Cardiac muscle cell (in vitro differentiated cells and primary cell): ENCODE results near the gene FCN1. TPM values are rescaled to one million over a fixed set of nuclear protein-coding genes. Genes with fewer than 3 reads are reported as not detected.

Experiments used
- DNase-seq, 2 donors: peaks; one replicate each; pipeline versions ENCODE4 v3.0.0 to v3.0.0-alpha.2; 2010 to 2017; ENCODE audit warnings: low read depth in 1 of 2, low spot score in 1 of 2
- H3K27ac ChIP-seq: fragments of 200-600 bp; sonication (generic); 2 replicates; pipeline ENCODE4 v1.5.1; 2016
- H3K27me3 ChIP-seq: fragments of 200-600 bp; sonication (generic); 2 replicates; pipeline ENCODE4 v1.6.0; 2016; ENCODE audit warnings: control low read depth
- H3K36me3 ChIP-seq: fragments of 200-600 bp; sonication (generic); 2 replicates; pipeline ENCODE4 v1.5.1; 2016; ENCODE audit warnings: control low read depth
- H3K4me1 ChIP-seq: fragments of 200-600 bp; sonication (generic); 2 replicates; pipeline ENCODE4 v1.8.1; 2017; ENCODE audit warnings: low read depth, mild to moderate bottlenecking, mixed run types
- H3K4me3 ChIP-seq: fragments of 200-600 bp; sonication (generic); 2 replicates; pipeline ENCODE4 v1.5.1; 2016; ENCODE audit warnings: mild to moderate bottlenecking
- H3K9me3 ChIP-seq: fragments of 200-600 bp; sonication (generic); 2 replicates; pipeline ENCODE4 v1.5.1; 2017; ENCODE audit warnings: low read depth, mild to moderate bottlenecking, control low read depth
- CTCF ChIP-seq: IDR thresholded peaks from 2 replicates; pipeline ENCODE4 v1.5.1; 2012; ENCODE audit warnings: low read depth, mild to moderate bottlenecking, low read length
- polyA plus RNA-seq: library from polyadenylated mRNA; unstranded; fragments of >200 nt; fragmentation: Nextera tagmentation; extraction: Ambion mirVana; gene quantifications from 2 replicates; pipeline ENCODE4 v1.2.1, GENCODE V29; 2016
- total RNA-seq: library from RNA; depleted of rRNA; stranded (reverse); fragments of >200 nt; gene quantifications from 2 replicates; pipeline ENCODE4 v1.2.3, GENCODE V29; 2016

The FCN1 gene
- total and polyA plus RNA-seq, 2 experiments from 2014 or later = not detected

- no peaks in the 10 kb centered on the region for H3K36me3 ChIP-seq
- no peaks in the 10 kb centered on the region for H3K27me3 ChIP-seq
- no peaks in the 10 kb centered on the region for H3K9me3 ChIP-seq
- no peaks in the 10 kb centered on the region for H3K4me1 ChIP-seq
- H3K27ac ChIP-seq = no peak overlapping the region
- DNase-seq = no peak
- no peak for TF ChIP-seq CTCF
- no peak overlapping the region for H3K4me3 ChIP-seq
Measured at GRCh38 chr9:134929193-134930158, 11.8 kb upstream of the FCN1 start.

- H3K9me3 ChIP-seq = no peaks in the 10 kb centered on the region
- H3K4me1 ChIP-seq = no peaks in the 10 kb centered on the region
- no peak overlapping the region for H3K4me3 ChIP-seq
- DNase-seq = no peak
- H3K27me3 ChIP-seq = no peaks in the 10 kb centered on the region
- no peak for TF ChIP-seq CTCF
- H3K36me3 ChIP-seq = no peaks in the 10 kb centered on the region
- H3K27ac ChIP-seq = no peak overlapping the region
Measured at GRCh38 chr9:134928436-134929192, 10.9 kb upstream of the FCN1 start.

- no peak for TF ChIP-seq CTCF
- Histone ChIP-seq H3K9me3 (no peaks in the 10 kb centered on the region), H3K27ac (no peak overlapping the region), H3K36me3 (no peaks in the 10 kb centered on the region), H3K4me1 (no peaks in the 10 kb centered on the region), H3K4me3 (no peak overlapping the region), H3K27me3 (no peaks in the 10 kb centered on the region)
- no peak for DNase-seq
Measured at GRCh38 chr9:134925011-134925511, 7.3 kb upstream of the FCN1 start.

- Histone ChIP-seq H3K4me3 (no peak overlapping the region), H3K36me3 (no peaks in the 10 kb centered on the region), H3K27me3 (no peaks in the 10 kb centered on the region), H3K4me1 (no peaks in the 10 kb centered on the region), H3K27ac (no peak overlapping the region), H3K9me3 (no peaks in the 10 kb centered on the region)
- DNase-seq = no peak
- TF ChIP-seq CTCF = no peak
Measured at GRCh38 chr9:134923466-134923865, 5.8 kb upstream of the FCN1 start.

- no peaks in the 10 kb centered on the region for H3K4me1 ChIP-seq
- H3K27me3 ChIP-seq = no peaks in the 10 kb centered on the region
Measured at GRCh38 chr9:134922932-134923240, 5.2 kb upstream of the FCN1 start.

More at GRCh38 chr9:134922932-134923240, 5.2 kb upstream of the FCN1 start:
- Histone ChIP-seq H3K36me3 (no peaks in the 10 kb centered on the region), H3K27ac (no peak overlapping the region), H3K9me3 (no peaks in the 10 kb centered on the region), H3K4me3 (no peak overlapping the region)
- DNase-seq = no peak
- TF ChIP-seq CTCF = no peak
